SK-N-MC (cell line): ENCODE results near the gene CHRNA5.

Experiments used
- DNase-seq: peaks from one replicate; pipeline ENCODE4 v3.0.0-alpha.2; 2011; ENCODE audit warnings: low read depth, low spot score
- H3K27ac ChIP-seq: fragments of 200-600 bp; sonication (generic); 2 replicates; pipeline ENCODE4 v1.5.1; 2016; ENCODE audit warnings: mixed run types
- H3K36me3 ChIP-seq: fragments of 200-600 bp; sonication (generic); 2 replicates; pipeline ENCODE4 v1.6.1; 2017; ENCODE audit warnings: antibody characterized with exemption, low read length, mixed read lengths; ENCODE audit not compliant: insufficient read depth
- H3K4me3 ChIP-seq: fragments of 200-600 bp; sonication (generic); 2 replicates; pipeline ENCODE4 v1.5.1; 2016
- H3K9ac ChIP-seq: fragments of 200-600 bp; sonication (generic); 2 replicates; pipeline ENCODE4 v1.8.0; 2017; ENCODE audit warnings: mixed run types, mixed read lengths; ENCODE audit not compliant: insufficient read length
- H3K9me3 ChIP-seq: fragments of 200-600 bp; sonication (generic); 2 replicates; pipeline ENCODE4 v1.6.1; 2017; ENCODE audit warnings: low read depth, mild to moderate bottlenecking, antibody characterized with exemption, low read length, moderate library complexity, mixed read lengths
- EZH2 ChIP-seq: fragments of 200-600 bp; sonication (generic); IDR thresholded peaks from one replicate; pipeline ENCODE4 v1.6.1; 2017; ENCODE audit warnings: antibody characterized with exemption
- FOXP2 ChIP-seq: optimal IDR thresholded peaks from 2 replicates; pipeline ENCODE3; 2011; ENCODE audit warnings: mild to moderate bottlenecking, moderate library complexity; ENCODE audit not compliant: insufficient read depth; ENCODE audit errors: extremely low read length, control extremely low read depth
- POLR2AphosphoS5 ChIP-seq: IDR thresholded peaks from 2 replicates; pipeline ENCODE4 v1.6.1; 2012; ENCODE audit warnings: mild to moderate bottlenecking, low read depth, low read length, borderline replicate concordance

The CHRNA5 gene

DNA sequence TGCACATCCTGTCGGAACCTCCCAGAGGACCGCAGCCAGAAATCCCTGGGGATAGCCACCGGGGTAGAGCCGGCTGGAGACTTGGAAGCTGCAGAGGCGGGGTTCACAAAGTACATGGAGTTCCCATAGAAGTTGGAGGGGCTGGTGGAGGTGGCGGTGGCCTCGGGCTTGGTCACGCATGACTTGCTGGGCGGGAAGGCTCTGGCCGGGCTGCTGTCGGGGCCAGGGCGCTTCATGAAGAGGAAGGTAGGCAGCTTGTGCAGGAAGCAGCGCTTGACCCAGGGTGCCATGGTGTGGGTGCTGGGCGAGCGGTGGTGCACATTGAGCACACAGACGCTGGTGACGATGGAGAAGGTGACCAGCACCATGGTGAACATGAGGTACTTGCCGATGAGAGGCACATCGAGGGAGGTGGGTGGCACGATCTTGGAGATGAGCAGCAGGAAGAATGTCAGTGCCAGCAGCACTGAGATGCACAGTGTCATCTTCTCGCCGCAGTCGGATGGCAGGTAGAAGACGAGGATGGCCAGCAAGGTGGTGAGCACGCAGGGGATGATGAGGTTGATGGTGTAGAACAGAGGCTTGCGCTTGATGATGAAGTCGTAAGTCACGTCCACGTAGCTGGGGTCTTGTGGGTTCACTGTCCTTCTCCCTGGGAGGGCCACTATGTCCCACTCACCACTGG is 63.9 kb downstream of the CHRNA5 start:
- no peak overlapping the region for H3K4me3 ChIP-seq
- H3K9me3 ChIP-seq: no peaks in the 10 kb centered on the region
- no peak for TF ChIP-seq EZH2
- TF ChIP-seq POLR2AphosphoS5: no peak
- TF ChIP-seq FOXP2: no peak
- no peak overlapping the region for H3K27ac ChIP-seq
- no peaks in the 10 kb centered on the region for H3K36me3 ChIP-seq
- DNase-seq: no peak
- H3K9ac ChIP-seq: no peak overlapping the region

DNA sequence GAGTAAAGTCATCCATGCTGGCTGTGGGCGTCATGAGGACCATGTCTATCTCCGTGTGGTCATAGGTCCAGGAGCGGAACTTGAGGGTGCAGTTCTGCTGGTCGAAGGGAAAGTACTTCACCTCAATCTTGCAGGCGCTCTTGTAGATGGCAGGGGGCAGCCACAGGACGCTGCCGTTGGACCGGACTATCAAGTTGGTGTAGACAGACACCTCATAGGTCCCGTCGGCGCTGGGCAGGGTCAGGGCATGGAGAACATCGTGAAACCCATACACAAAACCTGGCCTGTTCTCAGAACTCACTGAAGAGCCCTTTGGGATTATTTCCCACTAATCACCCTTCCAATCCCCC is 64.4 kb downstream of the CHRNA5 start:
- Histone ChIP-seq H3K36me3 (no peaks in the 10 kb centered on the region), H3K4me3 (no peak overlapping the region), H3K9ac (no peak overlapping the region), H3K9me3 (no peaks in the 10 kb centered on the region), H3K27ac (no peak overlapping the region)
- no peak for TF ChIP-seq EZH2
- no peak for TF ChIP-seq FOXP2
- no peak for TF ChIP-seq POLR2AphosphoS5
- no peak for DNase-seq

DNA sequence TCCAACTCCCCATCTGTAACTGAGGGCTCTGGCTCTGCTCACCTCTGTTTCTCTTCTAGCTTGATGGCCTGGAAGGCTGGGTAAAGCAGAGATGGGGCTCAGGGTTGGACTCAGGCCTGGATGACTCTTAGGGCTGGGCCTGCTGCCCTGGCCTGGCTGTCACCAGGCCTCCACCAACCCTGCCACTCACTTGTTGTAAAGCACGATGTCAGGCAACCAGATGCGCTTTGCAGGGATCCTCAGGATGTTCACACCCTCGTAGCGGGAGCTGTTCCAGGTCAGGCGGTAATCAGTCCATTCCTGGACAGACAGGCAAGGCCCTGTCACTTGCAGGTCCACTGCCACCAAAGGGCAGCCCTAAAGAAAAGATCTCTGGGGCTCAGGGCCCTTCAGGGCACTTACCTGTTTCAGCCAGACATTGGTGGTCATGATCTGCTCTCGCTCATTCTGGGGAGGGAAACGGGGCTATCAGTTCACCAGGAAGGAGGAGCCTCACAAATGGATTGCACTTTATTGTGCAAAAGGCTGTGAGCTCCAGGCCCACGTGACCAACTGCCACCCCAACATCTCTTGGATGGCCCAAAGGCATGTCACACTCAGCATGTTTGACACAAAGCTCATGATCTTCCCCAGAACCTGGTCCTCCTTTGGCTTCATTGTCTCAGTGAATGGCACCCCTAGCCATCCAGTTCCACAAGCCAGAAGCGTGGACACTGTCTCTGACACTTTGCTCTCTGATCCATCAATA is 65.7 kb downstream of the CHRNA5 start:
- Histone ChIP-seq H3K27ac (no peak overlapping the region), H3K9me3 (no peaks in the 10 kb centered on the region), H3K4me3 (no peak overlapping the region), H3K9ac (no peak overlapping the region), H3K36me3 (no peaks in the 10 kb centered on the region)
- DNase-seq: no peak
- TF ChIP-seq POLR2AphosphoS5 (no peak), FOXP2 (no peak), EZH2 (no peak)

DNA sequence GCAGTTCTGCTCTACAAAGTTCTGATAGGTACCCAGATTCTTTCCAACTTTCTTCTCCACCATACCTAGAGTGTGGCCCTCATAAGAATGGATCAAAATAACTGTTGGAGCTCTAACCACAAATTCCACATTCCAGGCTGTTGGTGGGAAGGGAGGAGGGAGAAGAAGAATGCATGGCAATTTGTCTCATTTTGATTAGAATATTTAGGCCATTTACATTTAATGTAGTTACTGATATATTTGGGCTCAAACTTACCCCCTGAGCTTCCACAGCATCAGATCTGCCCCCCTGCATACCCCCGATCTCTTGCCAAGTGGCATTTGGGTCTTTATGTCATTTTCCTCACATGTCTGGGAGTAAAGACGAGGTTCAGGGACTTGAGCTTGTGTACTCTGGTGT is 68.0 kb downstream of the CHRNA5 start:
- no peak for DNase-seq
- TF ChIP-seq FOXP2 (no peak), EZH2 (no peak), POLR2AphosphoS5 (no peak)
- Histone ChIP-seq H3K36me3 (no peaks in the 10 kb centered on the region), H3K9ac (no peak overlapping the region), H3K27ac (no peak overlapping the region), H3K4me3 (no peak overlapping the region), H3K9me3 (no peaks in the 10 kb centered on the region)

DNA sequence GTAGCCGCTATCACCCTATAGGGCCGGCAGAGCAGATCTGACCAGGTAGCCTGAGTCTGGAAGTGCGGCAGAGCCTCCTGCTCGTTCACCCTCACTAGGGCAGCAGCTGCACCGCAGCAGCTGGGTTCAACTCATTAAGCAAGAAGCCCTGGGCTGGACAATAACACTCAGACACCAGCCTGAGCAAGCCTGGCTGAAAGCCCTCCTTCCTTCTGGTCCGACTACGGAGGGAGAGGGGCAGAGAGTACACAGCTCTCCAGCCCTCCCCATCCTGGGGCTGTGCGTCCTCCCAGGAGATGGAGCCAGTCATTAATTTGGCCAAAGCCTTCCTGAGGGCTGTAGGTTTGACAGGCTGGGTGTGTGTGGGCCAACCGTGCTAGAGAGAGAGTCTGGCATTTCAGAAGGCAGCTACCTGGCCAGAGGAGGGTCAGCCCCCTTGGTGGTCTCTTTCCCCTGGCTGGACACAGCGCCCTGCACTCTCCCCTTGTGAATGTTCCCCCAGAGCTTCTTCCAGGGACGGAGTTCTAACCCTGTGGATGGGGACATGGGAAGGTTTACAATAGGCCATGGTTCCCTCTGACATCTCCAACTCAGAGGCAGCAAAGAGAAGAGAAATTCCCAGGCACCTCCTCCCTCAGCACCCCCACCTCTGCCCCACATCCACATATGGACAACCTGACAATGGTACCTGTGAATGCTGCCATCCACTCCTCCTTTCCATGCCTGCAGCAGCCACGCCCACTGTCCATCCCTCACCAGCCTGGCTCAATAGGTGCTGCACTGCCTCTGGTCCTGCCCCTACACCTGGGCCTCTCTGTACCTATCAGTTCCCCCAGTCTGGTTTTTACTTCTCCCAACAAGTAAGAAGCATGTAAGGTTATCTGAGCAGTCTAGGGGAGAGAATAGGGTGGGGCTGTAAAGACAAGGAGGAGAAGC is 69.2 kb downstream of the CHRNA5 start:
- Histone ChIP-seq H3K4me3 (no peak overlapping the region), H3K27ac (no peak overlapping the region), H3K9me3 (no peaks in the 10 kb centered on the region), H3K36me3 (no peaks in the 10 kb centered on the region), H3K9ac (no peak overlapping the region)
- TF ChIP-seq EZH2 (no peak), POLR2AphosphoS5 (no peak), FOXP2 (no peak)
- no peak for DNase-seq

DNA sequence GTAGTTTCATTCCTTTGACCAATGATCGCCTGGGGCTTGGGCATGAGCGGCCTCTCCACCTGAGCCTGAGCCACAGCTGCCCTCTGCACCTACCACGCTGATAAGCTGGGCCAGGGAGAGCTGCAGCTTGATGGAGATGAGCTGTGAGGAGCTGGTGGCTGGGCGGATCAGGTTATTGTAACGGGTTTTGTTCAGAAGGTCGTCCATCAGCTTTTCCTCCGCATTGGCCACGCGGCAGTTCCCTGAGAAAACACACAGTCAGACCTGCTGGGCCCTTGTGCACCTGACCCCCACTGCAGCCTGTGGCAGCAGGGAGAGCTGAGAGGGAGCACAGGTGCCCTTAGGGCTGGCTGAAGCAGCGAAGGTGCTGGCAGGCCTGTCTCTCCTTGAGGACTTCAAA is 70.0 kb downstream of the CHRNA5 start:
- Histone ChIP-seq H3K4me3 (no peak overlapping the region), H3K36me3 (no peaks in the 10 kb centered on the region), H3K9me3 (no peaks in the 10 kb centered on the region), H3K27ac (no peak overlapping the region), H3K9ac (no peak overlapping the region)
- no peak for DNase-seq
- TF ChIP-seq FOXP2: no peak
- TF ChIP-seq POLR2AphosphoS5: no peak
- no peak for TF ChIP-seq EZH2

DNA sequence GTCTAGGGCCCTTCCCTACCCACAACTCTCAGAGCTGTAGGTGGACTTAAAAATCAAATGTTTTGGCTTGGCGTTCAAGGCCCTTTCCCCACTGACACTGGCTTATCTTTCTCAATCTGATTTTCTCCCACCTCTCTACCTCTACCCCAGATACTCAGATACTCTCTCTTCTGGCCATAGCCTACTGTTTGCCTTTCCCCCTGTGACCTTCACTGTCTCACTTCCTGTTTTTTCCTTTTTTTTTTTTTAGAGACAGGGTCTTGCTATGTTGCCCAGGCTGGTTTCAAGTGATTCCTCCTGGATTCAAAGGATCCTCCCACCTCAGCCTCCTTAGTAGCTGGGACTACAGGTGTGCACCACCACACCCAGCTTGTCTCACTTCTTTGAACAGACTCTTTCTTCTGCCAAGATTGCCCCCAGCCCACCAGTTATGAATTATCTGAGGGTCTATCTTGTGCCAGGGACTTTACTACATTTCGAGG is 71.1 kb downstream of the CHRNA5 start:
- no peak overlapping the region for H3K27ac ChIP-seq
- H3K36me3 ChIP-seq: no peaks in the 10 kb centered on the region
- H3K4me3 ChIP-seq: no peak overlapping the region
- H3K9ac ChIP-seq: no peak overlapping the region
- DNase-seq: no peak
- no peaks in the 10 kb centered on the region for H3K9me3 ChIP-seq
- TF ChIP-seq POLR2AphosphoS5 (no peak), FOXP2 (no peak), EZH2 (no peak)
